Breast epithelium (tissue), 4 donors: ENCODE results near the gene LMNA. TPM values are rescaled to one million over a fixed set of nuclear protein-coding genes. Genes with fewer than 3 reads are reported as not detected.
"Not testable (repeated sequence)": the region's sequence is repeated elsewhere in the genome, so short reads cannot be mapped to it uniquely, and the experiment has no call there.

ENCODE experiments used
- DNase-seq, 2 donors: peaks; one replicate each; pipeline ENCODE4 v3.0.0-alpha.2; 2019; ENCODE audit warnings: low spot score in 2 of 2
- H3K27ac ChIP-seq, 2 donors: fragments of 200-600 bp; sonication (generic) in 1 of 2; one replicate each; pipeline ENCODE4 v1.5.1; 2016 to 2019; ENCODE audit warnings: mild to moderate bottlenecking in 1 of 2
- H3K27me3 ChIP-seq, 2 donors: fragments of 200-600 bp; sonication (generic) in 1 of 2; one replicate each; pipeline versions ENCODE4 v1.5.1 to v1.6.0; 2017 to 2019; ENCODE audit warnings: control low read depth in 1 of 2, mild to moderate bottlenecking in 1 of 2
- H3K36me3 ChIP-seq: fragments of 200-600 bp; one replicate; pipeline ENCODE4 v1.5.1; 2019
- H3K4me1 ChIP-seq, 2 donors: fragments of 200-600 bp; sonication (generic); one replicate each; pipeline ENCODE4 v1.5.1; 2016 to 2019; ENCODE audit warnings: control low read depth in 1 of 2
- H3K4me3 ChIP-seq, 3 donors: fragments of 200-600 bp; sonication (generic); 1 replicate in 2 of 3; 2 replicates in 1 of 3; pipeline ENCODE4 v1.5.1; 2016 to 2019; ENCODE audit warnings: mild to moderate bottlenecking in 3 of 3, moderate library complexity in 2 of 3
- H3K9me3 ChIP-seq, 2 donors: fragments of 200-600 bp; sonication (generic) in 1 of 2; one replicate each; pipeline ENCODE4 v1.5.1; 2016 to 2019; ENCODE audit warnings: control low read depth in 1 of 2
- CTCF ChIP-seq, 3 donors: fragments of 450-650 bp; IDR thresholded peaks; one replicate each; pipeline ENCODE4 v1.5.1; 2016 to 2017; ENCODE audit warnings: antibody characterized with exemption in 3 of 3, mild to moderate bottlenecking in 3 of 3, moderate library complexity in 3 of 3
- POLR2A ChIP-seq: fragments of 450-650 bp; IDR thresholded peaks from one replicate; pipeline ENCODE4 v1.6.1; 2016; ENCODE audit warnings: antibody characterized with exemption, mild to moderate bottlenecking, moderate library complexity
- POLR2AphosphoS5 ChIP-seq, 3 donors: sonication (generic); formaldehyde crosslinking; IDR thresholded peaks; one replicate each; pipeline ENCODE4 v1.6.1; 2017; ENCODE audit warnings: antibody characterized with exemption in 3 of 3
- intact Hi-C: fragments of 100-400 bp; cut with DNase I; formaldehyde crosslinking; loops from one replicate; pipeline ENCODE4 v1.15.1; 2023; ENCODE audit warnings: low total_unique reads
- total RNA-seq, 3 donors: library from RNA; depleted of rRNA; stranded (reverse); fragments of >200 nt; gene quantifications; one replicate each; pipeline ENCODE4 v1.1.0, GENCODE V29; 2016

Gene LMNA
- total RNA-seq, 3 donors from 2014 or later, result 292 to 367 (median 319) TPM

- intact Hi-C loops, result no loop called here
- TF ChIP-seq POLR2A (no peak), POLR2AphosphoS5 (IDR thresholded peaks at IDR 0.05) (no peak)
- no peak overlapping the region for H3K4me3 ChIP-seq
These were observed 44.7 kb upstream of the LMNA start for GRCh38 chr1:156069490-156070455.

GRCh38 chr1:156070548-156070947 is 44.0 kb upstream of the LMNA start:
- TF ChIP-seq POLR2A (no peak), POLR2AphosphoS5 (IDR thresholded peaks at IDR 0.05) (no peak), CTCF (IDR thresholded peaks at IDR 0.05) (no peak)
- no peaks in the 10 kb centered on the region for H3K9me3 ChIP-seq

More at GRCh38 chr1:156069490-156070455, 44.7 kb upstream of the LMNA start:
- H3K27me3 ChIP-seq, result no peaks in the 10 kb centered on the region
- no peaks in the 10 kb centered on the region for H3K36me3 ChIP-seq
- no peaks in the 10 kb centered on the region for H3K9me3 ChIP-seq
- DNase-seq, result no peak
- no peak overlapping the region for H3K27ac ChIP-seq
- H3K4me1 ChIP-seq, result no peaks in the 10 kb centered on the region

GRCh38 chr1:156071332-156071816 is 43.1 kb upstream of the LMNA start:
- H3K27me3 ChIP-seq, H3K4me3 ChIP-seq, H3K9me3 ChIP-seq, intact Hi-C loops, H3K4me1 ChIP-seq, H3K27ac ChIP-seq, DNase-seq, H3K36me3 ChIP-seq: not testable (repeated sequence)

More at GRCh38 chr1:156070548-156070947, 44.0 kb upstream of the LMNA start:
- no peak for DNase-seq
- H3K4me1 ChIP-seq, result no peaks in the 10 kb centered on the region
- no peaks in the 10 kb centered on the region for H3K27me3 ChIP-seq
- H3K36me3 ChIP-seq, result no peaks in the 10 kb centered on the region
- no peak overlapping the region for H3K4me3 ChIP-seq
- no peak overlapping the region for H3K27ac ChIP-seq
- intact Hi-C loops, result no loop called here

GRCh38 chr1:156072251-156072650 is 42.3 kb upstream of the LMNA start:
- no peaks in the 10 kb centered on the region for H3K4me1 ChIP-seq
- no peak for DNase-seq
- no peaks in the 10 kb centered on the region for H3K9me3 ChIP-seq
- intact Hi-C loops, result no loop called here
- H3K27me3 ChIP-seq, result no peaks in the 10 kb centered on the region
- TF ChIP-seq CTCF (IDR thresholded peaks at IDR 0.05) (no peak), POLR2AphosphoS5 (IDR thresholded peaks at IDR 0.05) (no peak), POLR2A (no peak)
- no peaks in the 10 kb centered on the region for H3K36me3 ChIP-seq
- H3K4me3 ChIP-seq, result no peak overlapping the region
- no peak overlapping the region for H3K27ac ChIP-seq

GRCh38 chr1:156073110-156073687 is 41.3 kb upstream of the LMNA start:
- Histone ChIP-seq H3K4me1 (no peaks in the 10 kb centered on the region), H3K9me3 (no peaks in the 10 kb centered on the region), H3K27me3 (no peaks in the 10 kb centered on the region), H3K27ac (no peak overlapping the region), H3K36me3 (no peaks in the 10 kb centered on the region), H3K4me3 (no peak overlapping the region)
- TF ChIP-seq POLR2AphosphoS5 (IDR thresholded peaks at IDR 0.05), result no peak
- no peak for TF ChIP-seq CTCF (IDR thresholded peaks at IDR 0.05)
- no peak for TF ChIP-seq POLR2A
- intact Hi-C loops, result no loop called here
- no peak for DNase-seq

- TF ChIP-seq POLR2A (no peak), CTCF (IDR thresholded peaks at IDR 0.05) (no peak), POLR2AphosphoS5 (IDR thresholded peaks at IDR 0.05) (no peak)
- H3K27me3 ChIP-seq, result no peaks in the 10 kb centered on the region
These were observed 40.8 kb upstream of the LMNA start for GRCh38 chr1:156073740-156074139.

More at GRCh38 chr1:156073740-156074139, 40.8 kb upstream of the LMNA start:
- no peak overlapping the region for H3K4me3 ChIP-seq
- H3K36me3 ChIP-seq, result no peaks in the 10 kb centered on the region
- no peak overlapping the region for H3K27ac ChIP-seq
- H3K4me1 ChIP-seq, result no peaks in the 10 kb centered on the region
- intact Hi-C loops, result no loop called here
- DNase-seq, result no peak
- H3K9me3 ChIP-seq, result no peaks in the 10 kb centered on the region
